ENCODE results near the gene USP14. TPM values are rescaled to one million over a fixed set of nuclear protein-coding genes. Genes with fewer than 3 reads are reported as not detected.
"Not testable (repeated sequence)": the region's sequence is repeated elsewhere in the genome, so short reads cannot be mapped to it uniquely, and the experiment has no call there.

The USP14 gene
- total RNA-seq, 4 donors from 2014 or later = 17.1 to 66.0 (median 20.3) TPM

GRCh38 chr18:135045-135444 lies 23.3 kb upstream of the USP14 start:
- Histone ChIP-seq H3K4me3 (no peak overlapping the region), H3K27me3 (no peaks in the 10 kb centered on the region), H3K36me3 (no peaks in the 10 kb centered on the region), H3K4me1 (no peaks in the 10 kb centered on the region), H3K27ac (no peak overlapping the region), H3K9me3 (no peaks in the 10 kb centered on the region)
- TF ChIP-seq POLR2A (IDR thresholded peaks at IDR 0.05) = no peak
- no peak for TF ChIP-seq CTCF (IDR thresholded peaks at IDR 0.05)
- DNase-seq = no peak

GRCh38 chr18:136433-136832 lies 21.9 kb upstream of the USP14 start:
- DNase-seq = no peak
- no peaks in the 10 kb centered on the region for H3K27me3 ChIP-seq
- H3K36me3 ChIP-seq = no peaks in the 10 kb centered on the region
- no peak overlapping the region for H3K27ac ChIP-seq
- H3K4me3 ChIP-seq = no peak overlapping the region
- no peak for TF ChIP-seq CTCF (IDR thresholded peaks at IDR 0.05)
- no peaks in the 10 kb centered on the region for H3K9me3 ChIP-seq
- no peaks in the 10 kb centered on the region for H3K4me1 ChIP-seq

GRCh38 chr18:137327-137726 lies 21.0 kb upstream of the USP14 start:
- Histone ChIP-seq H3K36me3 (no peaks in the 10 kb centered on the region), H3K9me3 (no peaks in the 10 kb centered on the region), H3K4me3 (no peak overlapping the region), H3K27me3 (no peaks in the 10 kb centered on the region), H3K4me1 (no peaks in the 10 kb centered on the region), H3K27ac (no peak overlapping the region)
- DNase-seq = no peak
- TF ChIP-seq POLR2A (IDR thresholded peaks at IDR 0.05) (no peak), CTCF (IDR thresholded peaks at IDR 0.05) (no peak)

- no peak for TF ChIP-seq CTCF (IDR thresholded peaks at IDR 0.05)
- no peak for TF ChIP-seq POLR2A (IDR thresholded peaks at IDR 0.05)
- H3K27ac ChIP-seq = no peak overlapping the region
- H3K36me3 ChIP-seq = no peaks in the 10 kb centered on the region
- DNase-seq = no peak
- H3K9me3 ChIP-seq = no peaks in the 10 kb centered on the region
- H3K4me3 ChIP-seq = no peak overlapping the region
- no peaks in the 10 kb centered on the region for H3K4me1 ChIP-seq
- no peaks in the 10 kb centered on the region for H3K27me3 ChIP-seq
Measured at GRCh38 chr18:140670-141266, 17.6 kb upstream of the USP14 start.

GRCh38 chr18:142624-143296 lies 15.6 kb upstream of the USP14 start:
- not testable (repeated sequence) for DNase-seq, H3K27me3 ChIP-seq, H3K4me1 ChIP-seq, H3K27ac ChIP-seq, H3K36me3 ChIP-seq, H3K4me3 ChIP-seq, H3K9me3 ChIP-seq

GRCh38 chr18:148841-149240 lies 9.5 kb upstream of the USP14 start:
- no peaks in the 10 kb centered on the region for H3K9me3 ChIP-seq
- DNase-seq = no peak
- TF ChIP-seq CTCF (IDR thresholded peaks at IDR 0.05) (no peak), POLR2A (IDR thresholded peaks at IDR 0.05) (no peak)
- H3K36me3 ChIP-seq = no peaks in the 10 kb centered on the region
- no peak overlapping the region for H3K4me3 ChIP-seq
- no peak overlapping the region for H3K27ac ChIP-seq
- no peaks in the 10 kb centered on the region for H3K4me1 ChIP-seq
- no peaks in the 10 kb centered on the region for H3K27me3 ChIP-seq
